ENCODE results near the gene ALAD. TPM values are rescaled to one million over a fixed set of nuclear protein-coding genes. Genes with fewer than 3 reads are reported as not detected.

Gene ALAD
- total and polyA plus RNA-seq, 9 of the 15 experiments (the other 6 are each of a cell fraction or from before 2014, with no cell fraction given) = 1.3 to 12.7 (median 6.8) TPM

DNA sequence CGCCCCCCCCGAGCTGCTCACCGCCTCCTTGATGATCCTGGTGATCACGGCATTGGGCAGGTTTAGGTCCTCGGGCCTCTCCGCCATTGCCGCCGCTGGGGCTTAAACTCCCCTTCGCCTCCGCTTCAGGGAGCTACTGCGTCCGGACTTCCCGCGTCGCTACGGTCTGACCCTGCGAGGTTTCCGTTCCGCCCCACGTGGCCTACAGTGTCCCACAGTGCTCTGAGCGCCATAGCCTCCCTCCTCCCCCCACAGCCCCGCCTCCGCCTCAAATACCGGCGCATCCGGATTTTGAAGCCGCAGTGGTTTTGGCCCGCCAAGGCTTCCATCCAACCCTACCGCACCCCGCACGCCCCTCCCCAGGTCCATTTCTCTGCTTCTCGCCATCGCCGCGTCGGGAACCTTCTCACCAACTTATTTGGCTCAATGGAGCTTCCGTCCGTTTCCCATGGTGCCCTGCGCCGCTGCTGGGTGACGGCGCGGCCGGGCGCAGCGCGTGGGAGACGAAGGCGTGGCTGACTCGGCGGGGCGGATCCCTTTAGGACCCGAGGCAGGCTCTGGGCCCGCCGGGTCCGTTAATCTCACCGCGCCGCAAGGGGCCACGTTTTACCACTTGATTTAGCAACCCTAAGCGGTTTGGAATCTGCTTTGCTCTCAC is 9.3 kb upstream of the ALAD start, which contains the start of the genes C9orf43 and POLE3 (continued):
- TF ChIP-seq, protein P1, sequence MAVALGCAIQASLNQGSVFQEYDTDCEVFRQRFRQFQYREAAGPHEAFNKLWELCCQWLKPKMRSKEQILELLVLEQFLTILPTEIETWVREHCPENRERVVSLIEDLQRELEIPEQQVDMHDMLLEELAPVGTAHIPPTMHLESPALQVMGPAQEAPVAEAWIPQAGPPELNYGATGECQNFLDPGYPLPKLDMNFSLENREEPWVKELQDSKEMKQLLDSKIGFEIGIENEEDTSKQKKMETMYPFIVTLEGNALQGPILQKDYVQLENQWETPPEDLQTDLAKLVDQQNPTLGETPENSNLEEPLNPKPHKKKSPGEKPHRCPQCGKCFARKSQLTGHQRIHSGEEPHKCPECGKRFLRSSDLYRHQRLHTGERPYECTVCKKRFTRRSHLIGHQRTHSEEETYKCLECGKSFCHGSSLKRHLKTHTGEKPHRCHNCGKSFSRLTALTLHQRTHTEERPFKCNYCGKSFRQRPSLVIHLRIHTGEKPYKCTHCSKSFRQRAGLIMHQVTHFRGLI (CRISPR knock-in tag; IDR thresholded peaks at IDR 0.05) = no peak
- TF ChIP-seq HNRNPL (IDR thresholded peaks at IDR 0.05; ENCODE audit: low read depth, low read length) (no peak), ZNF143 (CRISPR knock-in tag; IDR thresholded peaks at IDR 0.05) (peak; percentile 93), ZBED1 (IDR thresholded peaks at IDR 0.05) (peak; percentile 53; the same call in 1 of the 2 replicates), NFE2 (IDR thresholded peaks at IDR 0.05; ENCODE audit: low read depth) (peak; percentile 49), ETV6 (IDR thresholded peaks at IDR 0.05; ENCODE audit: borderline replicate concordance in 1 of 2, low read depth in 2 of 2, low read length in 1 of 2) (no peak), ETV6 (CRISPR knock-in tag; IDR thresholded peaks at IDR 0.05; ENCODE audit: borderline replicate concordance) (no peak), EP400 (IDR thresholded peaks at IDR 0.05) (peak; percentile 100), ZNF232 (CRISPR knock-in tag; IDR thresholded peaks at IDR 0.05) (no peak; the same call in 1 of the 2 replicates), POLR2AphosphoS2 (IDR thresholded peaks at IDR 0.05; ENCODE audit: low read length) (no peak), ZNF408 (CRISPR knock-in tag; IDR thresholded peaks at IDR 0.05; ENCODE audit: low read depth) (no peak), SOX6 (IDR thresholded peaks at IDR 0.05) (peak; percentile 62), TFAM (CRISPR knock-in tag; conservative IDR thresholded peaks at IDR 0.05) (no peak), CC2D1A (IDR thresholded peaks at IDR 0.05) (peak; percentile 49; the same call in 1 of the 2 replicates), POLR2H (tag; IDR thresholded peaks at IDR 0.05; ENCODE audit: low read depth) (peak; percentile 94), TEAD1 (CRISPR knock-in tag; IDR thresholded peaks at IDR 0.05) (peak in 1 of 2 experiments; percentile 85; a peak in 2 of 4 replicates), TRIM24 (IDR thresholded peaks at IDR 0.05) (peak; percentile 48 to 84; a peak in 3 of 4 replicates), SRSF7 (optimal IDR thresholded peaks at IDR 0.05; ENCODE audit: low read depth, low read length) (no peak), RBM15 (IDR thresholded peaks at IDR 0.05; ENCODE audit: insufficient read depth, low read length) (no peak), NBN (IDR thresholded peaks at IDR 0.05; ENCODE audit: low read depth) (peak; percentile 92), HCFC1 (IDR thresholded peaks at IDR 0.05; ENCODE audit: low read depth, low read length) (peak; percentile 71), RB1 (IDR thresholded peaks at IDR 0.05; ENCODE audit: low read depth) (peak; percentile 72), NR2C2 (CRISPR knock-in tag; IDR thresholded peaks at IDR 0.05) (peak; percentile 26; the same call in 1 of the 2 replicates), NR2C2 (tag; IDR thresholded peaks at IDR 0.05) (peak; percentile 90), ESRRB (CRISPR knock-in tag; IDR thresholded peaks at IDR 0.05; ENCODE audit: borderline replicate concordance) (no peak)
- TF ChIP-seq, protein P2, sequence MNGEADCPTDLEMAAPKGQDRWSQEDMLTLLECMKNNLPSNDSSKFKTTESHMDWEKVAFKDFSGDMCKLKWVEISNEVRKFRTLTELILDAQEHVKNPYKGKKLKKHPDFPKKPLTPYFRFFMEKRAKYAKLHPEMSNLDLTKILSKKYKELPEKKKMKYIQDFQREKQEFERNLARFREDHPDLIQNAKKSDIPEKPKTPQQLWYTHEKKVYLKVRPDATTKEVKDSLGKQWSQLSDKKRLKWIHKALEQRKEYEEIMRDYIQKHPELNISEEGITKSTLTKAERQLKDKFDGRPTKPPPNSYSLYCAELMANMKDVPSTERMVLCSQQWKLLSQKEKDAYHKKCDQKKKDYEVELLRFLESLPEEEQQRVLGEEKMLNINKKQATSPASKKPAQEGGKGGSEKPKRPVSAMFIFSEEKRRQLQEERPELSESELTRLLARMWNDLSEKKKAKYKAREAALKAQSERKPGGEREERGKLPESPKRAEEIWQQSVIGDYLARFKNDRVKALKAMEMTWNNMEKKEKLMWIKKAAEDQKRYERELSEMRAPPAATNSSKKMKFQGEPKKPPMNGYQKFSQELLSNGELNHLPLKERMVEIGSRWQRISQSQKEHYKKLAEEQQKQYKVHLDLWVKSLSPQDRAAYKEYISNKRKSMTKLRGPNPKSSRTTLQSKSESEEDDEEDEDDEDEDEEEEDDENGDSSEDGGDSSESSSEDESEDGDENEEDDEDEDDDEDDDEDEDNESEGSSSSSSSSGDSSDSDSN (IDR thresholded peaks at IDR 0.05; ENCODE audit: borderline replicate concordance in 1 of 2, low read depth in 2 of 2, low read length in 2 of 2) = 0 out of 4 replicates have a peak, but pooled peaks of 1 of the 2 experiments have one; percentile 24
- TF ChIP-seq, protein P3, sequence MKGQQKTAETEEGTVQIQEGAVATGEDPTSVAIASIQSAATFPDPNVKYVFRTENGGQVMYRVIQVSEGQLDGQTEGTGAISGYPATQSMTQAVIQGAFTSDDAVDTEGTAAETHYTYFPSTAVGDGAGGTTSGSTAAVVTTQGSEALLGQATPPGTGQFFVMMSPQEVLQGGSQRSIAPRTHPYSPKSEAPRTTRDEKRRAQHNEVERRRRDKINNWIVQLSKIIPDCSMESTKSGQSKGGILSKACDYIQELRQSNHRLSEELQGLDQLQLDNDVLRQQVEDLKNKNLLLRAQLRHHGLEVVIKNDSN (CRISPR knock-in tag; IDR thresholded peaks at IDR 0.05) = peak; percentile 96
